H9 (cell line): ENCODE data around the gene FBXO48. TPM values are rescaled to one million over a fixed set of nuclear protein-coding genes. Genes with fewer than 3 reads are reported as not detected.

ENCODE experiments used
- DNase-seq: peaks from one replicate; pipeline ENCODE4 v3.0.0-alpha.2; 2017
- H2AFZ ChIP-seq: one replicate; pipeline ENCODE4 v1.6.1; 2013; ENCODE audit warnings: mild to moderate bottlenecking, low read length, control low read depth, moderate library complexity
- H2AK5ac ChIP-seq: 2 replicates; pipeline ENCODE4 v1.6.1; 2013; ENCODE audit warnings: low read length, control low read depth, mixed read lengths; ENCODE audit not compliant: insufficient read length
- H2BK120ac ChIP-seq: one replicate; pipeline ENCODE4 v1.6.1; 2013; ENCODE audit warnings: low read depth, mild to moderate bottlenecking, low read length, control low read depth, inconsistent platforms; ENCODE audit not compliant: poor library complexity, severe bottlenecking
- H2BK12ac ChIP-seq: 2 replicates; pipeline ENCODE4 v1.6.1; 2013; ENCODE audit warnings: low read length, control low read depth, mixed read lengths, low read depth; ENCODE audit not compliant: insufficient read length
- H2BK15ac ChIP-seq: 2 replicates; pipeline ENCODE4 v1.6.1; 2013; ENCODE audit warnings: low read depth, low read length, control low read depth
- H2BK20ac ChIP-seq: one replicate; pipeline ENCODE4 v1.6.1; 2013; ENCODE audit warnings: low read depth, mild to moderate bottlenecking, low read length, control low read depth, inconsistent platforms; ENCODE audit not compliant: poor library complexity, severe bottlenecking
- H2BK5ac ChIP-seq: 2 replicates; pipeline ENCODE4 v1.6.1; 2013; ENCODE audit warnings: low read length, control low read depth, mixed read lengths; ENCODE audit not compliant: insufficient read length
- H3K14ac ChIP-seq: 2 replicates; pipeline ENCODE4 v1.6.1; 2013; ENCODE audit warnings: low read length, control low read depth; ENCODE audit not compliant: insufficient read depth
- H3K18ac ChIP-seq: 2 replicates; pipeline ENCODE4 v1.6.1; 2013; ENCODE audit warnings: low read depth, mild to moderate bottlenecking, mixed read lengths, low read length, control low read depth; ENCODE audit not compliant: insufficient read length
- H3K23ac ChIP-seq: 2 replicates; pipeline ENCODE4 v1.6.1; 2013; ENCODE audit warnings: low read length, control low read depth, mixed read lengths, low read depth; ENCODE audit not compliant: insufficient read length
- H3K23me2 ChIP-seq: 2 replicates; pipeline ENCODE4 v1.6.1; 2013; ENCODE audit warnings: low read depth, mild to moderate bottlenecking, mixed read lengths, low read length, control low read depth; ENCODE audit not compliant: insufficient read length, poor library complexity, severe bottlenecking
- H3K27ac ChIP-seq: 2 replicates; pipeline ENCODE4 v1.5.1; 2013; ENCODE audit warnings: low read length, control low read depth, mixed read lengths, low read depth; ENCODE audit not compliant: insufficient read length
- H3K27me3 ChIP-seq: 2 replicates; pipeline ENCODE4 v1.6.1; 2013; ENCODE audit warnings: low read length, control low read depth, inconsistent platforms; ENCODE audit not compliant: insufficient read depth
- H3K4ac ChIP-seq: 2 replicates; pipeline ENCODE4 v1.6.1; 2013; ENCODE audit warnings: low read depth, mild to moderate bottlenecking, control low read depth, inconsistent platforms, low read length, moderate library complexity
- H3K4me1 ChIP-seq: 2 replicates; pipeline ENCODE4 v1.6.1; 2013; ENCODE audit warnings: low read length, control low read depth, inconsistent platforms; ENCODE audit not compliant: insufficient read depth
- H3K4me2 ChIP-seq: 2 replicates; pipeline ENCODE4 v1.6.1; 2013; ENCODE audit warnings: low read length, control low read depth, mixed read lengths; ENCODE audit not compliant: insufficient read length, insufficient read depth
- H3K56ac ChIP-seq: 2 replicates; pipeline ENCODE4 v1.6.1; 2013; ENCODE audit warnings: low read depth, mild to moderate bottlenecking, mixed read lengths, low read length, control low read depth; ENCODE audit not compliant: insufficient read length
- H3K79me1 ChIP-seq: 2 replicates; pipeline ENCODE4 v1.6.1; 2013; ENCODE audit warnings: low read depth, mild to moderate bottlenecking, moderate library complexity, low read length, control low read depth, inconsistent platforms; ENCODE audit not compliant: insufficient read depth, poor library complexity, severe bottlenecking
- H3K79me2 ChIP-seq: 2 replicates; pipeline ENCODE4 v1.6.1; 2013; ENCODE audit warnings: low read length, control low read depth, inconsistent platforms; ENCODE audit not compliant: insufficient read depth
- H3K9ac ChIP-seq: 2 replicates; pipeline ENCODE4 v1.6.1; 2013; ENCODE audit warnings: low read length, control low read depth, mixed read lengths; ENCODE audit not compliant: insufficient read length; ENCODE audit errors: extremely low read depth
- H3K9me3 ChIP-seq: one replicate; pipeline ENCODE4 v1.6.1; 2013; ENCODE audit warnings: low read depth, low read length, inconsistent platforms; ENCODE audit not compliant: control insufficient read depth
- H3T11ph ChIP-seq: one replicate; pipeline ENCODE4 v1.6.1; 2013; ENCODE audit warnings: mild to moderate bottlenecking, low read length, control low read depth, inconsistent platforms
- H4K20me1 ChIP-seq: one replicate; pipeline ENCODE4 v1.6.1; 2013; ENCODE audit not compliant: control insufficient read depth, insufficient read length, insufficient read depth
- H4K5ac ChIP-seq: 2 replicates; pipeline ENCODE4 v1.6.1; 2013; ENCODE audit warnings: low read depth, mild to moderate bottlenecking, mixed read lengths, low read length, control low read depth; ENCODE audit not compliant: insufficient read length
- H4K8ac ChIP-seq: replicated peaks from 2 replicates; pipeline ENCODE4 v1.6.1; 2013; ENCODE audit warnings: low read length, control low read depth, mixed read lengths, low read depth; ENCODE audit not compliant: insufficient read length
- H4K91ac ChIP-seq: 2 replicates; pipeline ENCODE4 v1.6.1; 2013; ENCODE audit warnings: low read depth, mild to moderate bottlenecking, moderate library complexity, mixed read lengths, low read length, control low read depth; ENCODE audit not compliant: insufficient read length
- H3K27ac Mint-ChIP-seq, 3 experiments: 2 replicates in 2 of 3; 3 replicates in 1 of 3; pipeline ENCODE4 v1.8.0; 2020 to 2021; ENCODE audit warnings: mixed read lengths in 3 of 3, mild to moderate bottlenecking in 1 of 3, moderate library complexity in 1 of 3
- H3K27me3 Mint-ChIP-seq: 2 replicates; pipeline ENCODE4 v1.8.0; 2021; ENCODE audit warnings: low read depth, mild to moderate bottlenecking, moderate library complexity, mixed read lengths
- H3K36me3 Mint-ChIP-seq, 3 experiments: 2 replicates in 2 of 3; 3 replicates in 1 of 3; pipeline ENCODE4 v1.8.0; 2020 to 2021; ENCODE audit warnings: low read depth in 3 of 3, mixed read lengths in 3 of 3; ENCODE audit not compliant: insufficient read depth in 1 of 3
- H3K4me1 Mint-ChIP-seq, 2 experiments: 2 replicates each; pipeline ENCODE4 v1.8.0; 2020; ENCODE audit warnings: mixed read lengths in 2 of 2
- H3K4me3 Mint-ChIP-seq, 2 experiments: 2 replicates in 1 of 2; 3 replicates in 1 of 2; pipeline ENCODE4 v1.8.0; 2020 to 2021; ENCODE audit warnings: mild to moderate bottlenecking in 2 of 2, mixed read lengths in 2 of 2, moderate library complexity in 1 of 2
- H3K9me3 Mint-ChIP-seq, 2 experiments: 2 replicates in 1 of 2; 3 replicates in 1 of 2; pipeline ENCODE4 v1.8.0; 2020; ENCODE audit warnings: mild to moderate bottlenecking in 2 of 2, mixed read lengths in 2 of 2, moderate library complexity in 1 of 2
- CTCF ChIP-seq: fragments of 200-600 bp; sonication (generic); conservative IDR thresholded peaks from 3 replicates; pipeline ENCODE4 v1.8.0; 2021; ENCODE audit warnings: antibody characterized with exemption, mild to moderate bottlenecking
- WGBS: extraction: QIAGEN DNeasy Blood & Tissue Kit; methylation state at CpG from one replicate; pipeline ENCODE4 v1.1.7; 2013; ENCODE audit warnings: missing lambda C conversion rate, low lambda C conversion rate, mixed read lengths; ENCODE audit not compliant: insufficient read length; ENCODE audit errors: extremely low coverage; 5-methylcytosine and 5-hydroxymethylcytosine counted together
- total RNA-seq: library from RNA; stranded (reverse); gene quantifications from 2 replicates; pipeline ENCODE4 v1.2.1, GENCODE V29; 2021

FBXO48 gene
- total RNA-seq, 1 experiment from 2014 or later = 1.4 TPM

- no peaks in the 10 kb centered on the region for H3K23me2 ChIP-seq
- no peak overlapping the region for H2BK120ac ChIP-seq
- H3K79me2 ChIP-seq = no peaks in the 10 kb centered on the region
- no peak overlapping the region for H3K27ac ChIP-seq
- no peak overlapping the region for H3K27ac Mint-ChIP-seq
- no peak overlapping the region for H3K56ac ChIP-seq
- 0 out of 4 replicates have a peak, but pooled peaks cover 0 to 2% of the 10 kb centered on the region in 2 experiments for H3K4me1 Mint-ChIP-seq
- H3K27me3 Mint-ChIP-seq = no peaks in the 10 kb centered on the region
- H3K4ac ChIP-seq = no peak overlapping the region
- no peak overlapping the region for H2AK5ac ChIP-seq
- no peaks in the 10 kb centered on the region for H3K79me1 ChIP-seq
- H3K4me3 Mint-ChIP-seq = no peak overlapping the region
- no peak overlapping the region for H4K5ac ChIP-seq
- no peak overlapping the region for H4K8ac ChIP-seq
- H3K4me1 ChIP-seq = no peaks in the 10 kb centered on the region; the same call in 1 of the 2 replicates
- H4K91ac ChIP-seq = no peak overlapping the region
- no peaks in the 10 kb centered on the region for H3K27me3 ChIP-seq
- H4K20me1 ChIP-seq = no peaks in the 10 kb centered on the region
- no peak overlapping the region for H3T11ph ChIP-seq
- H3K9ac ChIP-seq = no peak overlapping the region
- no peak overlapping the region for H2BK15ac ChIP-seq
- no peak overlapping the region for H2BK12ac ChIP-seq
- no peak overlapping the region for H2BK5ac ChIP-seq
- no peak overlapping the region for H3K4me2 ChIP-seq
- no peak overlapping the region for H3K18ac ChIP-seq
- no peak overlapping the region for H2BK20ac ChIP-seq
- H2AFZ ChIP-seq = no peak overlapping the region
- no peaks in the 10 kb centered on the region for H3K9me3 Mint-ChIP-seq
- no CpG with 5 or more reads among the region's 2 CpGs for WGBS
- H3K14ac ChIP-seq = no peak overlapping the region
- no peaks in the 10 kb centered on the region for H3K9me3 ChIP-seq
- DNase-seq = no peak
- no peak for TF ChIP-seq CTCF
- no peak overlapping the region for H3K23ac ChIP-seq
- no peaks in the 10 kb centered on the region for H3K36me3 Mint-ChIP-seq
Observed at GRCh38 chr2:68475576-68475975, 8.5 kb upstream of the FBXO48 start.
